GM12872 (cell line): ENCODE data around the gene NT5C3B.

Experiments
- CTCF ChIP-seq: IDR thresholded peaks from 3 replicates; pipeline ENCODE4 v1.5.1; 2011; ENCODE audit warnings: low read depth, mild to moderate bottlenecking, low read length, moderate library complexity; ENCODE audit not compliant: insufficient read depth

NT5C3B gene

GRCh38 chr17:41777574-41778188 is 58.4 kb downstream of the NT5C3B start:
- TF ChIP-seq CTCF: no peak

GRCh38 chr17:41777157-41777573 is 58.9 kb downstream of the NT5C3B start:
- no peak for TF ChIP-seq CTCF

- TF ChIP-seq CTCF: no peak
Observed at GRCh38 chr17:41775394-41776226, 60.4 kb downstream of the NT5C3B start.
